Activated CD8-positive, alpha-beta memory T cell treated with anti-CD3 and anti-CD28 coated beads for 4 hours (primary cell): Measurements from ENCODE around the gene LAMP5.

Experiments used
- DNase-seq, 2 donors: peaks; one replicate each; pipeline ENCODE4 v3.0.0-alpha.2; 2020; ENCODE audit warnings: low read depth in 2 of 2

LAMP5 gene

DNA sequence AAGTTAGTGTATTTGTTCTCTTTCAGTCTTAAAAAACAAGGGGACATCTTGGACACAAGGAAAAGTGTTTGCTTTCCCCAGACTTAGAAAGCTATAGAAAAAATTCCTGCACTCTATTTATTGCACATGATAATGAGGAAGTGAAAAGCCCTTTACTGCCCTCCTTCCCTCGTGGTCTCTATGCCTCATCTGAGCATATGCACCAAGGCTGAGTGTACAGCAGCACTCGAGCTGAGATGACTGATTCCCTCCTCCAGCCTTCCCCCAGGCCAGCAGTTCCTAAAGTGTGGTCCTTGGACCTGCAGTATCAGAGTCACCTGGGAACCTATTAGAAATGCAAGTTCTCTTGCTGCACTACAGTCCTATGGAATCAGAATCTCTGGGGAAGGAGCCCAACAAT is 14.3 kb upstream of the LAMP5 start:
- no peak for DNase-seq

DNA sequence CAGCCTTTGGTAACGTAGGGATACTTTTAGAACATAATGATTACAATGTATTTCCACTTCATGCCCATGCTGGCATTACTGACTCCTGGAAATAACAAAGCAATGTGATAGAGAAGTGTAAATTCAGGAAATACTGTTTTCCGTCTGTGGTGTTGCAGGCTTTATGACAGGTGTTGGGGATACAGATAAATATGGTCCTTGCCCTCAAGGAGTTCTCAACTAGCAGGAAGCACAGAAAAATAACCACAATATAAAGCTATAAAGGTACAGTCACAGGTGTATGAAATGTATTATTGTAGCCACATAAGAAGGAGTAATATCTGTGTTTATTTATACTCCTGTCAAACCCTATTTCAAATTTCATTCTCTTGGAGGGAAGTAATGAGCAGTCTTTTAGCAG is 12.9 kb upstream of the LAMP5 start:
- DNase-seq, result no peak

DNA sequence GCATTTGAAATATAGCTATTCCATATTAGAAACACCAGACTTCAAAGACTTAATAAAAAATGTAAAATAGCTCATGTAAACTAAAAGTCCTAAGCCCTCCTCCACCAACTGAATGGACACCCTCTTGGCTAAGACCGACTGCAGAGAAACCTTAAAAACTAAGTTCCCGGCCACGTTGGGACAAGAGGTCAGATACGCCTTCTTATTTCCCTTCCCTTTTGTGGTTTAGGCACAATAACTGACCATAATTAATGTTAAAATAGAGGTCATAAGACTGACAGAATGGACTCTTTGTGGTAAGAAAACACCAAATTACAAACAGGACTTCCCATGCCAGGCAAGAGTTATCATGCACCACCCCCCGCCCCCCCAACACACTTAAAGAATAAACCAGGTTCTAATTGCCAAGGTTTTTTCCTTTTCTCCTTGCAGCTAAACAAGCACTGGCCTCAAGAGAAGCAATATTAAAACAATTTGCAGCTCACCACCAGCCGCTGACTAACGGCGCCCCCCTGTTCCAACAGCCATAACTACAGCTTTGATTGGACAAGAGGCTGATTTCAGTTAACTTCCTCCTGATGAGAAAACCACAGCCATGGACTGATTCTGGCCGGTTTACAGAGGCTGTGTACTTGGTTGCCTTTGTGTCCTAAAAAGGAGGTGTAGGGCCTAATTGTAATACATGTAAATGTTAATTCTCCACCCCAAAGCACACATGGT is 10.7 kb upstream of the LAMP5 start:
- DNase-seq, result no peak

DNA sequence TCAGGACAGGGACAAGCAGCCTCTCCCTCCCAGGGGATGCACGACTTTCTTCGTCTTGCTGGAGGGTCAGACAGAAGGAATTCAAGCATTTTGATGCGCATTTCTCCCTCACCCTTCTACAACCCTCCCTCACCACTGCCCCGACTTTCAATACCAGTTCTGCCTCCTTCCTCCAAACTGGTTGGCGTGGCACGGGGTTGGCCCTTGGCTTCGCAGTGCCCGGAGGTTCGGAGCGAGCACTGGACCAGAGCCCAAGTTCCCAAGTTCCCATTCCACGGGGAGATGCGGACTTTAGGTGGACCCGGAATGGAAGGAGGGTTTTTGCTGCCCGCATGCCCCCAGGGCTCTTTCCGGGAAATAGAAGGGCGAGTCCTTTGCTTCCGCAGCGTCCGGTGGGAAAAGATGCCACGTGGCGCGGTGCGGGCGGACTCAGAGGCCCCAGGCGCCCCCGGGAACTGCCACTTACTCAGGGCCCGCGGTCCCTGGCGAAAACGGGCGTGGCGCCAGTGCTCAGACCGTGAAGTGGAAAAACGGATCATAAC is 8.0 kb upstream of the LAMP5 start:
- DNase-seq, result no peak

DNA sequence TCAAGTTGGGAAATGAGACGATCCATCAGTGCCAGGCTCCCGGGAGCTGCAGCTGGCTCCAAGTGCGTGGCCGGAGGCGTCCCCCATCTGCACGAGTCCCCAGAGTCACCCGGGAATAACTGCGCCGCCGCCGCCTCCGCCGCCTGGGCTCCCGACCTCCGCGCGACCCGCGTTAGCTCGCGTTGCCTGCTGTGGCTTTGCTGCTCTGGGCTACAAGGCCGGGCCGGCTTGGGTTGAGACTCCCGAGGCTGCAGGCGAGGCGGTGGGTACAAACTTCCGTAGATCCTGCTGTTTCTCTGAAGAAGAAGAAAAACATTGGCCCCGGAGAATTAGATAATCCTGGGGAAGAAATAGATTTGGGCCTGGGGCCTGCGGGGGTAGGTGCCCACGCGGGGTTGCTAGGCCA is 7.4 kb upstream of the LAMP5 start:
- no peak for DNase-seq

DNA sequence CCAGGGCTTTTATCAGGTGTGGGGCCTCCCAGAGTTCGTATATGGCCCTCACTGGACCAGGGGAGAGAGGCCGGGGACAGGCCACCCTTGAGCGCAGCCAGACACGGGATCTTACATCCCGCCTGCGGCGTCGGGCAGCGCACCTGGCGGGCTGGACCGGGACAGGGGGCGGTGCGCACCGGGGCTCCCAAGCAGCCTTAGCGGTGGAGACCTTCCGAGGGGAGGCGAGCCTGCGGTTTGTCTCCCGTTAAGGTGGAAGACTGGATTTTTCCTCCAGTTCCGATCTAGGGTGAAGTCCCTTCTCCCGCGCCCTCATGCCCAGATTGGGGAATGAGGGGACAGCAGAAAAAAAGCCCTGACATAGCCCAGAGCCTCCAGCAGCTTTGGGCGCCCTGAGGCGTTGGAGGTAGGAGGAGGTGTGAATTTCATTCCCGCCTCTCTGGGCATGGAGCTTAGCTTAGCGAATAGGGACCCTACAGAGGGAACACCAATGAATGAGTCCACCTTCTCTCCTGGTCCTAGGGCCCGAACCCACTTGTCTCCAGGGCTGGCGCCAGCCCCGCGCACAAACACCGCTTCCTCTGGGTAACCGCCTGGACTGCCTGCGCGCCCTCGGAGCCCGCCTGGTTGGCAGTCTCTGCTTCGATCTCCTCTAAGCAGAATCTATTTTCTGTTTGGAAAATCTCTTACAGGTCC is 6.7 kb upstream of the LAMP5 start:
- DNase-seq, result no peak

DNA sequence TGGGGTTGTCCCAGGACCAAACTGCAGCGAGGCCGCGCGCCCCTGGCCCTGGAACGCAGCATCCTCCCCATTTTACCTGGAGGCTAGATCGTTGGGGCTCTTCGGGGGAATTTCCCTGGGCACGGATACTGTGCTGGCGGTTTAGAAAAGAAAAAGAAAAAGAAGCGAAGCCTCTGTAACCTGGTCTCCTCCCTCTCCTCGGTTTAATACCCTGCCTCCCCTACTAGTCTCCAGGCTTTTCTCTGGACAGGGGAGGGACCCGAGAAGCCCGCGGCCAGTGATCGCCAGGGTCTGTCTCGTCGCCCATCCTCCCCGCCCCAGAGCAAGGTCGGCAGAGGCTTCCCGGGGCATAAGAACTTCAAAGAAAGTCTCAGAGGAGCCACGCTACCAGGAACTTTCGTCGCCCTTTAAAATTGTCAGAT is 6.1 kb upstream of the LAMP5 start:
- DNase-seq, result no peak

DNA sequence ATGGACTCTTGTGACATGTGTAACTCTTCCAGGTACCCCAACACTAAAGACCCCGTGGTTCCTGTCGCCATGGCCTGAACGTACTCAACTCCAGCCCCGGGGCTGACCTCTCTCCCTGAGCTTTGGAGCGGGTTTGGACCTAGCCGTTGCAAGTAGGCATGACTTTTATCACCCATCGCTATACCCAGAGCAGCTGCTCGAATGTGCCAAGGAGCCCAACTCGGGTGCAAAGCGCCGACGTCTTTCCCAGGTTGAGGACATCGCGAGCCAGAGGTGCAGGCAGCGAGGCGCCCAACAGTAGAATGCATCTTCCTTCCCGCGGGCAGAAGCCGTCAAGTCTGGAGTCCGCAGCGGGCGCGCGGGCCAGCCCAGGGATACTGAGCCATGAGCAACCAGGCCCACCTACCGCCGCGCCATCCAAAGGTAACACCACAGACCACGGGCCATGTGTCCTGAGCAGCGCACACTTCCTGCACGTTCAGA is 5.7 kb upstream of the LAMP5 start:
- no peak for DNase-seq

DNA sequence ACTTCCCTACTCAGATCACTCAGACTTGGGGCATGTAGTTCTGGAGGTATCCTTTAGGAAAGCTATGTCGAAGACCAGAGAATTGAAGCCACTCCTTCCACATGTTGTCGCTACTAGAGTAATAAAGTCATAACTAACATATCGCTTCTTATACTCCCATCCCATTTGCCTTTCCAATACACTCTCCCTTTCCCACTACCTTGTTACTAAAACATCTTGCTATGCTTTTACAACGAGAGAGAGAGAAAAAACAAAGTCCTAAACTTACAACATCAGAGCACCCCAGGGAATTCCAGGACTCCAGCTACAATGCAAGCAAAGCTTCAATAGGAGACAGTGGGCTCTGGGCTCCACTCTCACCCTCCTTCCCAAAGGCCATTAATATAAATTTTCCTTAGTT is 5.1 kb upstream of the LAMP5 start:
- no peak for DNase-seq

DNA sequence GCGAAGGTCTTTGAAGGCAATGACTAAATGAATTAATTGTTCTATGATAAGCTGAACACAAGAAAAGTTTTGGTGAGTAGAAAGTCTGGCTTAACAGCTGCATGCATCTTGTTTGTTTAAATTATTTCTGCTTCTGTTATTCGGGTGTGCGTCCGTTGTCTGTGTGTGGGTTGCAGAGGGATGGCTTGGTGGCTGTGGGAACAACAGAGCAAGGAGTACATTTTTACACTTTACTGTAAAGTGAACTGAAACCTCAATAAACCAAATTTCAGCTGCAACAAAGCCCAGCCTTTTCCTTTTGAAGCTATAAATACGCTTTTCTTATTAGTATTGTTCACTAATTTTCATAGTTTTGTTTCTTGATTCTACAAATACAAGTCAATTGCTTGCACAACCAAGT is 3.5 kb upstream of the LAMP5 start:
- DNase-seq, result no peak

DNA sequence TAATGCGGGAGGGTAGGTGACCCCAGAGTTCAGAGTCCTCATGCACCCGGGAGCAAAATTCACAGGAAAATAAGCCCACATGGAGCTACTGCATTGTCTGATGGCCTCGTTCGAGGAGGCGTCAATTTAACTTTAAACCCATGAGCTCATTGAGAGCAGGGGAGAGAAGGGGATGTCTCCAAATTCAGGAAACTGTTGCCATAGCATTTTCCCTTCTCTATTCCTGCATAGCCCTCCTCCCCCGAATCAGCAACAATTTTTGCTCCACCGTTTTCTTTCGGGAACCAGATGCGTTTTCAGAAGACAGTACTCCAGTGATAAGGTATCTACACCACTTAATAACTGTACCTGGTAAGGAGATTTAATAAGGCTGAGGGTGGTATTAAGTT is 324 bp upstream of the LAMP5 start:
- no peak for DNase-seq

DNA sequence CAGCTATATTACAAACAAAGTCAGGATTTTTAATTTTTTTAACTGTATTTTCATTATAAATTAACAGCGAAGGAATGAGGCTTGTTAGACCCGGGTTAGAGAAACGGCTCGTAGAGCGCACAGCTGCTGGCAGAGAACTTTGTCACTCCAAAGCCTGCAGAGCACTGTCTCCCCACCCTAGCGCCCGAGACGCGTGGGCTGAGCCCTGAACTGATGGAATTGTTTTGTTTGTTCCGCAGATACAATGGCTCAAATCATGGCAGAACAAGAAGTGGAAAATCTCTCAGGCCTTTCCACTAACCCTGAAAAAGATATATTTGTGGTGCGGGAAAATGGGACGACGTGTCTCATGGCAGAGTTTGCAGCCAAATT is 810 bp downstream of the LAMP5 start:
- no peak for DNase-seq

DNA sequence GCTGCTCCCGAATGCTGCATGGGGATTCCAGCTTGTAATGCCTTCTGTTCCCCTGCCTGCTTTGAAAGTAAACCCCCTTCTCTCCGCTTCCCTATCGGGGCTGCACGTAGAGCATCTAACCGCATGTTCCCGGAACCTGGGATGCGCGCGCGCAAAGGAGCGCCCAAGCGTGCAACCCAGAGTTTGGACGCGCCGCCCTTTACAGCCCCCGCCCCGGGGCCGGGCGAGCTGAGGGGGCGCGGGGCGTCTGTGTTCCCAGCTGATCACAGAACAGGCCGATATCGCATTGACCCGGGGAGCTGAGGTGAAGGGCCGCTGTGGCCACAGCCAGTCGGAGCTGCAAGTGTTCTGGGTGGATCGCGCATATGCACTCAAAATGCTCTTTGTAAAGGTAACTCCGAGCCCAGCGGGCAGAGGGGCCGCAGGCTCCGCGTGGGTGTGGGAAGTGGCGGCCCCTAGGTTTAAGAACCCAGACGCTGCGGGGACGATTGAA is 1.4 kb downstream of the LAMP5 start:
- DNase-seq, result no peak

DNA sequence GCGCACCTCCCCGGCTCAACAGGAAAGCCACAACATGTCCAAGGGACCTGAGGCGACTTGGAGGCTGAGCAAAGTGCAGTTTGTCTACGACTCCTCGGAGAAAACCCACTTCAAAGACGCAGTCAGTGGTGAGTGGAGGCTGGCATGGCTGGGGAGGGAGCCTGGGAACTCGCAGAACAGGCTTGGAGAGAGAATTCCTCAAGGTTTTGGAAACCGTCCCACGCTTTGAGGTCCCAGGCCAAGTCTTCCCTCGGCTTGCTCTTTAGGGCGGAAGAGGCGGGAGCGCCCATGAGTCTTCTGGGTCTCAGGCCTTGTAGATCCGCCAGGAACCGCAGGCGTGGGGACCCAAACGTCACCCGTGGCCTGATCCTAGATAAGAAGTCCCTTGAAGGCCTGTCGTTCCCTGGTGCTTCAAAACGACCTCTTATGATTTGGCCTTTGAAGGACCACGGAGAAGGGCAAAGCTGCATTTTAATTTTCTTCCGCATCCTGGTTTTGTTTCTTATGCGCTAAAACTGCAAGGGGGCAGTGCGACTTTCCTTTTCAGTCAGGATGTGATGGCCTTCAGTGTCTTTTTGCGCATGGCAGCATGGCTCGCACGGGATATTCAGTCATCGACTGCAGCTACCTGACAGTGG is 2.0 kb downstream of the LAMP5 start:
- DNase-seq, result no peak

DNA sequence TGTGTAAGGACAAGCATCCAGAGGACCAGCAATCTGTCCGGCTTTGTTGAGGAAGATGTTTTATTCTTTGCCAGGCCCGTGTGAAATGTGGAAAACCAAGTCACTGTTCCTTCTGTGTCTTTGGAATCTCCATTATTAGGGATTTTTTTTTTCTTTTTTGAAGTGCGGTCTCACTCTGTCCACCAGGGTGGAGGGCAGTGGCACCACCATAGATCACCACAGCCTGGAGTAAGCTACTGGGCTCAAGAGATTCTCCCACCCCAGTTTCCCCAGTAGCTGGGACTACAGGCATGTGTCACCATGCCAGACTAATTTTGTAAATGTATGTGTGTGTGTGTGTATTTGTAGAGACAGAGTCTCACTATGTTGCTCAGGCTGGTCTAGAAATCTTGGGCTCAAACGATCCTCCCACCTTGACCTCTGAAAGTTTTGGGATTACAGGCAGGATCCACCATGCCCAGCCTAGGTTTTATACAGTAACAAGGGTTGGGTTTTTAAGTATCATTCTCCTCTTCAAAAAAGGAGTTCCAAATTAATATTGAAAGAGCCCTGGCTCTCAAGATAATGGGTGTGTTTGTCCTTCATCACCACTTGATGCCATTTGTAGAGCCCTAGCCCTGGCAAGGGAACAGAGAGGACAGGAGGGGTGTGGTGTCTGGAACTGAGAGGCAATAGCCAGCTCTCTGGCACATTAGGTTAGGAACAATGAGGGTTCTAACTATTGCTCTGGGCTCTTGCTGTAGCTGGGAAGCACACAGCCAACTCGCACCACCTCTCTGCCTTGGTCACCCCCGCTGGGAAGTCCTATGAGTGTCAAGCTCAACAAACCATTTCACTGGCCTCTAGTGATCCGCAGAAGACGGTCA is 3.1 kb downstream of the LAMP5 start:
- DNase-seq, result no peak

DNA sequence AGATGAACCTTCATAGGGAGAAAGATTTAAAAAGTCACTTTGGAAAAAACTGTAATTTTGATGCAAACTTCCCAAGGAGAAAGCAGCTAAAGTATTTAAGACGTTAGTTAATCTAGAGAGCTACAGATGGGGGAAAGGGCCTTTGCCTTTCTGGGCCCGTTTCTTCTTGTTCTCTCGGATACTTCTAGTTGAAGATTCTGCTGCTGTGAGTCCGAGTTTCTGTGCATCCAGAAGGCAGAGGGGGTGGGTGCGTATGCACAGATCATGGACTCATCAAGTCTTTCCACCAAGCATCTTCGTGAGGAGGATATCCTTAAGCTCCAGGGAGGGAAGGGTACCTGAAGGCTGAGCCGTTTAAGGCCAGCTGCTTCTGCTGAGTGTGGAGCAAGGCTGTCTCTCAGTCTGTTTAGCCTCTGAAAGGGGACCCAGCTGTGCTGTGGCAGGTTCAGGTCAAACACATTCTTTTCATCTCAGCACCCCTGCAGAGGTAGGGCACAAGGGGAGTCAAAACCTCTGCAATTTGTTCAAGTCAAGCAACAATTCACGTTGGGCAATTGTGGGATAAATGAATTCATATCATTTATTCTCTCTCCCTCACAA is 4.3 kb downstream of the LAMP5 start:
- DNase-seq, result no peak

DNA sequence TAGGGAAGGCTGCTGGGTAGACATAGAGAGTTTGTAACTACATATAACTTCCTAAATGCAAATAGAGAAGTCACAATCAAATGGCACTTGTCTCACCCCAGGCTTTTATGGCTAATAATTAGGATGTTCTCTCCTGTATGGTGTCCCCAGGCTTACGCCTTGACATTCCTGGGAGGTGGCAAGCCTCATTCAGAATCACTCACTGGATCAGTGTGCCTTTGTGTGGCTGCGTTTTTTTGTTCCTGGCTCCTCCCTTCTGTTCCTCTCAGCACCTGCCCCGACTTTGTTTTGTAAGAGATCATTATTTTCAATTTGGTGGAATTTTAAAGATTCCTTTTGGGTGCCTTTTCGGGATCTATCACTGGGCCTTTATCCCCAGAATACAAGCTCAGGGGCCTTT is 5.7 kb downstream of the LAMP5 start:
- no peak for DNase-seq

DNA sequence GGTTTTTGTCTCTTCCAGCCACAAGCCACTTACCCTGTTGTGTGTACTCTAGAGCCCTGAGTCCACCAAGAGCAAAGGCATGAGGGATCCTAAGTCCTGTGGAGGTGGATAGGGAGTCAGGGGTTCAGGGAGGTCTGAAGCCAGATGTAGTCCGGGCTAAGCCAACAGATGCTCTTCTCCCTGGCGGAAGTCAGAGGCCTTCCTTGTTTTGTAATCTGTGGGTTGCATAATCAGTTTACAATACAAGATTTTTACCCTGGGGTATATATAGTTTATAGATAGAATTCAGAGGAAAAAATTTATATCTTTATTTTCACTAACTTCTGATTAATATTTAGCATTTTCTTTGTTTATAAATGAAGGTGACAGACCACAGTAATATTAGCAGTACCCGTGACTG is 9.2 kb downstream of the LAMP5 start:
- DNase-seq, result no peak

DNA sequence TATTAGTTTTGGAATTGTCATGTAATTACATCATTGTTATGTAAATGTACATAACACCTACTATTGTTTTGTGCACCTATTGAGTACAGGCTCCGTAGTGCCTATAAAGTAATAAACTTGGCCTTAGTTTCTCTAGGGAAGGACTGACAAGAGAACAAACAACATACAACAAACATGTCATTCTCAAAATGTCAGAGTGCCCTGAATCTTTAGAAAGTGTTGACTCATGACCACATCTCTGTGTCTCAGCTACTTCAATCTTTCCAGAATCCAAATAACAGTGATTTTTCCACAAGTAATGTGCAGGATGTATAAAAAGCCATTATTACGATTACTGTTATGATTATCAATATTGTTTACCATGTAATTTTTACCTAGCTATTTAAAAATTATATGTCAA is 17.2 kb downstream of the LAMP5 start:
- no peak for DNase-seq

DNA sequence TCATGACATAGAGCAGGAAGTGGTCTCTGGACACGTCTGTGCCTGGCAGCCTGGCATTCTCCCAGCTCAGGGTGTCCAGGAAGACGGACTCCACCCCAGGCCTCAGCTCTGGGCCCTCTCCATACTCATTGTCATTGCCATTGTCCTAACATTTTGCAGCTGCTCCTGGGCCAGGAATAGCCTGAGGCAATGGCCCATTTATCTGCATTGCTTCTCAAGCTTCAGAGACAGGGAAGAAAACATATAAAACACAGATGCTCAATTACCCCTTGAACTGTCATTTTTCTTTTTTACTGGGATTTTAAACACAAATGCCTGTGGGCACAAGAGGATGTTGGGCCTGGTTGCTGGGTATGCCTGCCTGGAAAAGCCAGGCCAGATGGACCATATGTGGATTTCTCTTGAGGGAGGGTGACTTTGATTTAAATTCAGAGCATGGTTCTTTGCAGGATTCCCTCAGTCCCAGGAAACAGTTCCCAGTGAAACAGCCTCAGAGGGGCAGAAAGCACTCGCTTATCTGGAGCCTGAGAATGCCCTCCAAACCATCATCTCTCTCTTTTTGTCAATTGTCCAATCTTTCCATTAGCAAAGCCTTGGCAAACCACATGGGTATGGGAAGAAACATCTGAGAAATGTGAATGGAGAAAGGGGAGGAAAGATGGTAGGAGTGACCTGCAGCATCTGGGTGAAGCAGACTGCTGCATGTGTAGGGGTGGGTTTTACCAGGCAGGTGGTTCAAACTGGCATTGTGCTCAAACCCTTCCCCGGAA is 17.9 kb downstream of the LAMP5 start:
- DNase-seq, result no peak

DNA sequence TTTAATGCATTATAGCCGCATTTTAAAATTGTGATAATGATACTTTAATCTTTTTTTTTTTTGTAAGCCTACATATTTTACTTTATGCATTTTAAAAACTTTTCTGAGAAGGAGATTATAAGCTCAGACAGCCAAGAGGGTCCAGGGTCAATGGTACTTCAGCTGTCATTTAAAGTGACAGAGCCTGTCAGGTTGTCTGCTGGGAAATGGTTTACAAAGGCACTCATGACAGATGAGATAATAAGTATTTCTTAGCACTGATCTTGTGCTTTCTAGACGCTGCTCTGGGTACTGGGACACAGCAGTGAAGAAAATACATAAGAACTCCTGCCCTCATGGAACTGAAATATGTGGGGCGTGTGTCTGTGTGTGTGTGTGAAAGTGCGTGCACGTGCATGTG is 19.6 kb downstream of the LAMP5 start:
- no peak for DNase-seq
